H9 (cell line): ENCODE measurements around the gene SGCE. TPM values are rescaled to one million over a fixed set of nuclear protein-coding genes. Genes with fewer than 3 reads are reported as not detected.

Experiments used
- DNase-seq: peaks from one replicate; pipeline ENCODE4 v3.0.0-alpha.2; 2017
- H2AFZ ChIP-seq: one replicate; pipeline ENCODE4 v1.6.1; 2013; ENCODE audit warnings: mild to moderate bottlenecking, low read length, control low read depth, moderate library complexity
- H2AK5ac ChIP-seq: 2 replicates; pipeline ENCODE4 v1.6.1; 2013; ENCODE audit warnings: low read length, control low read depth, mixed read lengths; ENCODE audit not compliant: insufficient read length
- H2BK120ac ChIP-seq: one replicate; pipeline ENCODE4 v1.6.1; 2013; ENCODE audit warnings: low read depth, mild to moderate bottlenecking, low read length, control low read depth, inconsistent platforms; ENCODE audit not compliant: poor library complexity, severe bottlenecking
- H2BK12ac ChIP-seq: 2 replicates; pipeline ENCODE4 v1.6.1; 2013; ENCODE audit warnings: low read length, control low read depth, mixed read lengths, low read depth; ENCODE audit not compliant: insufficient read length
- H2BK15ac ChIP-seq: 2 replicates; pipeline ENCODE4 v1.6.1; 2013; ENCODE audit warnings: low read depth, low read length, control low read depth
- H2BK20ac ChIP-seq: one replicate; pipeline ENCODE4 v1.6.1; 2013; ENCODE audit warnings: low read depth, mild to moderate bottlenecking, low read length, control low read depth, inconsistent platforms; ENCODE audit not compliant: poor library complexity, severe bottlenecking
- H2BK5ac ChIP-seq: 2 replicates; pipeline ENCODE4 v1.6.1; 2013; ENCODE audit warnings: low read length, control low read depth, mixed read lengths; ENCODE audit not compliant: insufficient read length
- H3K14ac ChIP-seq: 2 replicates; pipeline ENCODE4 v1.6.1; 2013; ENCODE audit warnings: low read length, control low read depth; ENCODE audit not compliant: insufficient read depth
- H3K18ac ChIP-seq: 2 replicates; pipeline ENCODE4 v1.6.1; 2013; ENCODE audit warnings: low read depth, mild to moderate bottlenecking, mixed read lengths, low read length, control low read depth; ENCODE audit not compliant: insufficient read length
- H3K23ac ChIP-seq: 2 replicates; pipeline ENCODE4 v1.6.1; 2013; ENCODE audit warnings: low read length, control low read depth, mixed read lengths, low read depth; ENCODE audit not compliant: insufficient read length
- H3K23me2 ChIP-seq: 2 replicates; pipeline ENCODE4 v1.6.1; 2013; ENCODE audit warnings: low read depth, mild to moderate bottlenecking, mixed read lengths, low read length, control low read depth; ENCODE audit not compliant: insufficient read length, poor library complexity, severe bottlenecking
- H3K27ac ChIP-seq: 2 replicates; pipeline ENCODE4 v1.5.1; 2013; ENCODE audit warnings: low read length, control low read depth, mixed read lengths, low read depth; ENCODE audit not compliant: insufficient read length
- H3K27me3 ChIP-seq: 2 replicates; pipeline ENCODE4 v1.6.1; 2013; ENCODE audit warnings: low read length, control low read depth, inconsistent platforms; ENCODE audit not compliant: insufficient read depth
- H3K4ac ChIP-seq: 2 replicates; pipeline ENCODE4 v1.6.1; 2013; ENCODE audit warnings: low read depth, mild to moderate bottlenecking, control low read depth, inconsistent platforms, low read length, moderate library complexity
- H3K4me1 ChIP-seq: 2 replicates; pipeline ENCODE4 v1.6.1; 2013; ENCODE audit warnings: low read length, control low read depth, inconsistent platforms; ENCODE audit not compliant: insufficient read depth
- H3K4me2 ChIP-seq: 2 replicates; pipeline ENCODE4 v1.6.1; 2013; ENCODE audit warnings: low read length, control low read depth, mixed read lengths; ENCODE audit not compliant: insufficient read length, insufficient read depth
- H3K56ac ChIP-seq: 2 replicates; pipeline ENCODE4 v1.6.1; 2013; ENCODE audit warnings: low read depth, mild to moderate bottlenecking, mixed read lengths, low read length, control low read depth; ENCODE audit not compliant: insufficient read length
- H3K79me1 ChIP-seq: 2 replicates; pipeline ENCODE4 v1.6.1; 2013; ENCODE audit warnings: low read depth, mild to moderate bottlenecking, moderate library complexity, low read length, control low read depth, inconsistent platforms; ENCODE audit not compliant: insufficient read depth, poor library complexity, severe bottlenecking
- H3K79me2 ChIP-seq: 2 replicates; pipeline ENCODE4 v1.6.1; 2013; ENCODE audit warnings: low read length, control low read depth, inconsistent platforms; ENCODE audit not compliant: insufficient read depth
- H3K9ac ChIP-seq: 2 replicates; pipeline ENCODE4 v1.6.1; 2013; ENCODE audit warnings: low read length, control low read depth, mixed read lengths; ENCODE audit not compliant: insufficient read length; ENCODE audit errors: extremely low read depth
- H3K9me3 ChIP-seq: one replicate; pipeline ENCODE4 v1.6.1; 2013; ENCODE audit warnings: low read depth, low read length, inconsistent platforms; ENCODE audit not compliant: control insufficient read depth
- H3T11ph ChIP-seq: one replicate; pipeline ENCODE4 v1.6.1; 2013; ENCODE audit warnings: mild to moderate bottlenecking, low read length, control low read depth, inconsistent platforms
- H4K20me1 ChIP-seq: one replicate; pipeline ENCODE4 v1.6.1; 2013; ENCODE audit not compliant: control insufficient read depth, insufficient read length, insufficient read depth
- H4K5ac ChIP-seq: 2 replicates; pipeline ENCODE4 v1.6.1; 2013; ENCODE audit warnings: low read depth, mild to moderate bottlenecking, mixed read lengths, low read length, control low read depth; ENCODE audit not compliant: insufficient read length
- H4K8ac ChIP-seq: replicated peaks from 2 replicates; pipeline ENCODE4 v1.6.1; 2013; ENCODE audit warnings: low read length, control low read depth, mixed read lengths, low read depth; ENCODE audit not compliant: insufficient read length
- H4K91ac ChIP-seq: 2 replicates; pipeline ENCODE4 v1.6.1; 2013; ENCODE audit warnings: low read depth, mild to moderate bottlenecking, moderate library complexity, mixed read lengths, low read length, control low read depth; ENCODE audit not compliant: insufficient read length
- H3K27ac Mint-ChIP-seq, 3 experiments: 2 replicates in 2 of 3; 3 replicates in 1 of 3; pipeline ENCODE4 v1.8.0; 2020 to 2021; ENCODE audit warnings: mixed read lengths in 3 of 3, mild to moderate bottlenecking in 1 of 3, moderate library complexity in 1 of 3
- H3K27me3 Mint-ChIP-seq: 2 replicates; pipeline ENCODE4 v1.8.0; 2021; ENCODE audit warnings: low read depth, mild to moderate bottlenecking, moderate library complexity, mixed read lengths
- H3K36me3 Mint-ChIP-seq, 3 experiments: 2 replicates in 2 of 3; 3 replicates in 1 of 3; pipeline ENCODE4 v1.8.0; 2020 to 2021; ENCODE audit warnings: low read depth in 3 of 3, mixed read lengths in 3 of 3; ENCODE audit not compliant: insufficient read depth in 1 of 3
- H3K4me1 Mint-ChIP-seq, 2 experiments: 2 replicates each; pipeline ENCODE4 v1.8.0; 2020; ENCODE audit warnings: mixed read lengths in 2 of 2
- H3K4me3 Mint-ChIP-seq, 2 experiments: 2 replicates in 1 of 2; 3 replicates in 1 of 2; pipeline ENCODE4 v1.8.0; 2020 to 2021; ENCODE audit warnings: mild to moderate bottlenecking in 2 of 2, mixed read lengths in 2 of 2, moderate library complexity in 1 of 2
- H3K9me3 Mint-ChIP-seq, 2 experiments: 2 replicates in 1 of 2; 3 replicates in 1 of 2; pipeline ENCODE4 v1.8.0; 2020; ENCODE audit warnings: mild to moderate bottlenecking in 2 of 2, mixed read lengths in 2 of 2, moderate library complexity in 1 of 2
- WGBS: extraction: QIAGEN DNeasy Blood & Tissue Kit; methylation state at CpG from one replicate; pipeline ENCODE4 v1.1.7; 2013; ENCODE audit warnings: missing lambda C conversion rate, low lambda C conversion rate, mixed read lengths; ENCODE audit not compliant: insufficient read length; ENCODE audit errors: extremely low coverage; 5-methylcytosine and 5-hydroxymethylcytosine counted together
- total RNA-seq: library from RNA; stranded (reverse); gene quantifications from 2 replicates; pipeline ENCODE4 v1.2.1, GENCODE V29; 2021
- TF ChIP-seq, protein P1 (sequence below): fragments of 200-600 bp; sonication (generic); conservative IDR thresholded peaks from 3 replicates; pipeline ENCODE4 v1.8.0; 2021; ENCODE audit warnings: antibody characterized with exemption, mild to moderate bottlenecking

Gene SGCE
- total RNA-seq, 1 experiment from 2014 or later = 30.5 TPM

DNA sequence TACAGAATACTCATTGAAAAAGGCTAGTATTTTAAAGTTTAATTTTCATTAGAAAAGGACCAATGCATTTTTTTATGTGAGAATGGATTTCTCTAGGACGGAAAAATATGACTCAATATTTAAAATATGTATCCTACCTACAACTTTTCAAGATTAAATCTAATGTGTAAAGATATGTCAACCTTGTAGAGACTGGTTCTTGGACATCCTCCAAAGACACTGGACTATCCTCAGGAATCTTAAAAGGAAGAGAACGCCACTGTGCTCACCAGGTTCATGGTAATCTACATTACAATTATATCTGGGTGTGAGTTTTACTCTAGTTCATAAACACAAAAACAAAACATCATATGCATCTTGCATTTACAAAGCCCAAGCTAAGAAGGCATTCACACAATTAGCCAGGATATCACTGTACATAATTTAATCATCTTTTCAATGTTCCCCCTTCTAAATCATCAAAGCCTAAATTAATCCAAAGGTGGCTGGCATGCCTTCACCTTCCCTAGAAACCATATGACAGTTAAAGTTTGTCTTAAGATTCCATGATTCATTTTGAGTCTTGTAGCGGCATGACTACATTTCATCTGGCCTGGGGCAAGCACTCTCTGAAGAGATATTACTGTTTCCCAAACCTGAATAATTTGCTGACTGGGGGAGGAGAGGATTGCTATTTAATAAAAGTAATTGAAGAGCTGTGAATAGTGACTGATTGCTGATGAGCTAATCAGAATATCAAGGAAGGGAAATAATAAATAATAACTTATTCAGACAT lies 12.0 kb downstream of the SGCE start:
- H3K18ac ChIP-seq = no peak overlapping the region
- no peak overlapping the region for H3K4ac ChIP-seq
- no CpG with 5 or more reads among the region's 3 CpGs for WGBS
- H2BK120ac ChIP-seq = no peak overlapping the region
- H3K4me3 Mint-ChIP-seq = no peak overlapping the region
- TF ChIP-seq, protein P1, sequence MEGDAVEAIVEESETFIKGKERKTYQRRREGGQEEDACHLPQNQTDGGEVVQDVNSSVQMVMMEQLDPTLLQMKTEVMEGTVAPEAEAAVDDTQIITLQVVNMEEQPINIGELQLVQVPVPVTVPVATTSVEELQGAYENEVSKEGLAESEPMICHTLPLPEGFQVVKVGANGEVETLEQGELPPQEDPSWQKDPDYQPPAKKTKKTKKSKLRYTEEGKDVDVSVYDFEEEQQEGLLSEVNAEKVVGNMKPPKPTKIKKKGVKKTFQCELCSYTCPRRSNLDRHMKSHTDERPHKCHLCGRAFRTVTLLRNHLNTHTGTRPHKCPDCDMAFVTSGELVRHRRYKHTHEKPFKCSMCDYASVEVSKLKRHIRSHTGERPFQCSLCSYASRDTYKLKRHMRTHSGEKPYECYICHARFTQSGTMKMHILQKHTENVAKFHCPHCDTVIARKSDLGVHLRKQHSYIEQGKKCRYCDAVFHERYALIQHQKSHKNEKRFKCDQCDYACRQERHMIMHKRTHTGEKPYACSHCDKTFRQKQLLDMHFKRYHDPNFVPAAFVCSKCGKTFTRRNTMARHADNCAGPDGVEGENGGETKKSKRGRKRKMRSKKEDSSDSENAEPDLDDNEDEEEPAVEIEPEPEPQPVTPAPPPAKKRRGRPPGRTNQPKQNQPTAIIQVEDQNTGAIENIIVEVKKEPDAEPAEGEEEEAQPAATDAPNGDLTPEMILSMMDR = no peak
- H3K79me1 ChIP-seq = no peaks in the 10 kb centered on the region
- H3K9me3 Mint-ChIP-seq = no peaks in the 10 kb centered on the region
- H3K36me3 Mint-ChIP-seq = peaks cover 0 to 3% (median 0%) of the 10 kb centered on the region in 3 experiments; a peak in 2 of 7 replicates
- H3K56ac ChIP-seq = no peak overlapping the region
- H3K27me3 ChIP-seq = no peaks in the 10 kb centered on the region
- DNase-seq = no peak
- H3K27ac ChIP-seq = no peak overlapping the region
- H4K20me1 ChIP-seq = no peaks in the 10 kb centered on the region
- no peak overlapping the region for H3K4me2 ChIP-seq
- no peak overlapping the region for H2AFZ ChIP-seq
- no peak overlapping the region for H3K14ac ChIP-seq
- no peak overlapping the region for H4K8ac ChIP-seq
- no peak overlapping the region for H2BK12ac ChIP-seq
- H3K4me1 ChIP-seq = peaks cover 5% of the 10 kb centered on the region; the same call in 1 of the 2 replicates
- H3K4me1 Mint-ChIP-seq = peaks cover 40 to 47% of the 10 kb centered on the region in 2 experiments
- no peak overlapping the region for H3K27ac Mint-ChIP-seq
- H4K91ac ChIP-seq = no peak overlapping the region
- H3K79me2 ChIP-seq = no peaks in the 10 kb centered on the region; the same call in 1 of the 2 replicates
- no peaks in the 10 kb centered on the region for H3K23me2 ChIP-seq
- no peak overlapping the region for H2BK5ac ChIP-seq
- H3K23ac ChIP-seq = no peak overlapping the region
- no peak overlapping the region for H4K5ac ChIP-seq
- H2AK5ac ChIP-seq = no peak overlapping the region
- no peaks in the 10 kb centered on the region for H3K27me3 Mint-ChIP-seq
- no peak overlapping the region for H2BK20ac ChIP-seq
- H2BK15ac ChIP-seq = no peak overlapping the region
- no peak overlapping the region for H3T11ph ChIP-seq
- no peak overlapping the region for H3K9ac ChIP-seq
- no peaks in the 10 kb centered on the region for H3K9me3 ChIP-seq
